Endodermal cell (in vitro differentiated cells): ENCODE measurements around the gene TBC1D9B. TPM values are rescaled to one million over a fixed set of nuclear protein-coding genes. Genes with fewer than 3 reads are reported as not detected.

Source experiments
- DNase-seq: peaks from one replicate; pipeline ENCODE4 v3.0.0-alpha.2; 2017
- H3K27ac ChIP-seq: 2 replicates; pipeline ENCODE4 v1.5.1; 2013; ENCODE audit warnings: mild to moderate bottlenecking, low read depth, low read length, moderate library complexity
- H3K27me3 ChIP-seq: 2 replicates; pipeline ENCODE4 v1.6.1; 2013; ENCODE audit warnings: mild to moderate bottlenecking, low read length, moderate library complexity; ENCODE audit not compliant: insufficient read depth, control insufficient read depth, poor library complexity, severe bottlenecking
- H3K36me3 ChIP-seq: 2 replicates; pipeline ENCODE4 v1.7.0; 2013; ENCODE audit warnings: mild to moderate bottlenecking, low read length, moderate library complexity; ENCODE audit not compliant: control insufficient read depth, insufficient read depth
- H3K4me1 ChIP-seq: one replicate; pipeline ENCODE4 v1.7.0; 2013; ENCODE audit warnings: low read length; ENCODE audit not compliant: control insufficient read depth, insufficient read depth
- H3K4me3 ChIP-seq: 2 replicates; pipeline ENCODE4 v1.5.1; 2013; ENCODE audit warnings: mild to moderate bottlenecking, low read length, moderate library complexity
- H3K9ac ChIP-seq: 2 replicates; pipeline ENCODE4 v1.6.1; 2013; ENCODE audit warnings: mild to moderate bottlenecking, low read length, moderate library complexity; ENCODE audit not compliant: poor library complexity, severe bottlenecking; ENCODE audit errors: extremely low read depth
- H3K9me3 ChIP-seq: 2 replicates; pipeline ENCODE4 v1.6.1; 2013; ENCODE audit warnings: mild to moderate bottlenecking, low read length, moderate library complexity; ENCODE audit not compliant: control insufficient read depth
- H3K27ac Mint-ChIP-seq: 2 replicates; pipeline ENCODE4 v1.8.0; 2020; ENCODE audit warnings: mixed read lengths
- H3K27me3 Mint-ChIP-seq: 2 replicates; pipeline ENCODE4 v1.8.0; 2021; ENCODE audit warnings: mild to moderate bottlenecking, mixed read lengths; ENCODE audit not compliant: insufficient read depth
- H3K36me3 Mint-ChIP-seq: 2 replicates; pipeline ENCODE4 v1.8.0; 2020; ENCODE audit warnings: low read depth, mixed read lengths
- H3K4me1 Mint-ChIP-seq: 2 replicates; pipeline ENCODE4 v1.8.0; 2020; ENCODE audit warnings: mixed read lengths
- H3K4me3 Mint-ChIP-seq: 2 replicates; pipeline ENCODE4 v1.8.0; 2020; ENCODE audit warnings: mild to moderate bottlenecking, moderate library complexity, mixed read lengths
- H3K9me3 Mint-ChIP-seq: 2 replicates; pipeline ENCODE4 v1.8.0; 2020; ENCODE audit warnings: mild to moderate bottlenecking, mixed read lengths
- WGBS, 2 experiments: methylation state at CpG; one replicate each; pipeline versions ENCODE4 v1.1.5 to v1.1.7; 2013; ENCODE audit warnings: missing lambda C conversion rate in 2 of 2, mixed read lengths in 1 of 2; ENCODE audit not compliant: insufficient coverage in 1 of 2, insufficient read length in 1 of 2; 5-methylcytosine and 5-hydroxymethylcytosine counted together
- total RNA-seq, 2 donors: library from RNA; stranded (reverse); fragmentation: NEBNext Ultra II Directional in 1 of 2; extraction: Animal tissue kit (Norgen Biotek cat#: 25700) in 1 of 2; gene quantifications; 2 replicates in 1 of 2; 3 replicates in 1 of 2; pipeline ENCODE4 v1.2.1, GENCODE V29; 2021
- TF ChIP-seq, protein P1 (sequence below): fragments of 200-600 bp; sonication (generic); conservative IDR thresholded peaks from 2 replicates; pipeline ENCODE4 v1.5.0; 2021; ENCODE audit warnings: antibody characterized with exemption, mild to moderate bottlenecking

Gene TBC1D9B
- total RNA-seq, 2 donors from 2014 or later: 118 to 127 TPM

DNA sequence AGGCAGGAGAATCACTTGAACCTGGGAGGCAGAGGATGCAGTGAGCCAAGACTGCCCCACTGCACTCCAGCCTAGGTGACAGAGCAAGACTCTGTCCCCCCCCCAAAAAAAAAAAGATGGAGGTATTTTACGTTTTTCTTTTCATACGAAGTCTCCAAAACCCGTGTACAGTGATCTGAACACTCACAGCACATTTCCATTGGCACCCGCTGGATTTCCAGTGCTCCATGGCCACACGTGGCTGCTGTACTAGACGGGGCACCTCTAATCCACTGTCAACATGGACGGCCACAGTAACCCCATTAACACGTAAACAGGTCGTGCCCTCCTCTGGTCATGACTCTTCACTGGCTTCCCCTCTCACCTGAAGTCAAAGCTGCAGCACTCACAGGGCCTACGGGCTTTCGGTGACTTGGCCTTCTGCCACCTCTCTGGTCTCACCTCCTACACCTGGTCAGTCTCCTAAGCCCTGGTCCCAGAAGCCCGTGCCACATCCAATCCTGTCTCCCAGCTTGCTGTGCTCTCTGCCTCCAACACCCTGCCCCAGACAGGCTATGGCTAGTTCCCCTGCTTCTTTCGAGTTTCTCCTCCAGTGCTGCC lies 22.1 kb downstream of the TBC1D9B start:
- Histone ChIP-seq H3K27me3 (no peaks in the 10 kb centered on the region), H3K4me1 (no peaks in the 10 kb centered on the region), H3K4me3 (no peak overlapping the region), H3K27ac (no peak overlapping the region), H3K36me3 (peaks cover 79% of the 10 kb centered on the region), H3K9me3 (peaks cover 36% of the 10 kb centered on the region), H3K9ac (no peak overlapping the region)
- TF ChIP-seq, protein P1, sequence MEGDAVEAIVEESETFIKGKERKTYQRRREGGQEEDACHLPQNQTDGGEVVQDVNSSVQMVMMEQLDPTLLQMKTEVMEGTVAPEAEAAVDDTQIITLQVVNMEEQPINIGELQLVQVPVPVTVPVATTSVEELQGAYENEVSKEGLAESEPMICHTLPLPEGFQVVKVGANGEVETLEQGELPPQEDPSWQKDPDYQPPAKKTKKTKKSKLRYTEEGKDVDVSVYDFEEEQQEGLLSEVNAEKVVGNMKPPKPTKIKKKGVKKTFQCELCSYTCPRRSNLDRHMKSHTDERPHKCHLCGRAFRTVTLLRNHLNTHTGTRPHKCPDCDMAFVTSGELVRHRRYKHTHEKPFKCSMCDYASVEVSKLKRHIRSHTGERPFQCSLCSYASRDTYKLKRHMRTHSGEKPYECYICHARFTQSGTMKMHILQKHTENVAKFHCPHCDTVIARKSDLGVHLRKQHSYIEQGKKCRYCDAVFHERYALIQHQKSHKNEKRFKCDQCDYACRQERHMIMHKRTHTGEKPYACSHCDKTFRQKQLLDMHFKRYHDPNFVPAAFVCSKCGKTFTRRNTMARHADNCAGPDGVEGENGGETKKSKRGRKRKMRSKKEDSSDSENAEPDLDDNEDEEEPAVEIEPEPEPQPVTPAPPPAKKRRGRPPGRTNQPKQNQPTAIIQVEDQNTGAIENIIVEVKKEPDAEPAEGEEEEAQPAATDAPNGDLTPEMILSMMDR: no peak
- no peaks in the 10 kb centered on the region for H3K27me3 Mint-ChIP-seq
- 94 to 97% methylated on average over 12 to 13 of the region's 13 CpGs for WGBS, 2 experiments
- H3K27ac Mint-ChIP-seq: no peak overlapping the region
- peaks cover 35% of the 10 kb centered on the region for H3K9me3 Mint-ChIP-seq
- DNase-seq: no peak
- H3K4me3 Mint-ChIP-seq: no peak overlapping the region
- no peaks in the 10 kb centered on the region for H3K4me1 Mint-ChIP-seq
- H3K36me3 Mint-ChIP-seq: peaks cover 87% of the 10 kb centered on the region

DNA sequence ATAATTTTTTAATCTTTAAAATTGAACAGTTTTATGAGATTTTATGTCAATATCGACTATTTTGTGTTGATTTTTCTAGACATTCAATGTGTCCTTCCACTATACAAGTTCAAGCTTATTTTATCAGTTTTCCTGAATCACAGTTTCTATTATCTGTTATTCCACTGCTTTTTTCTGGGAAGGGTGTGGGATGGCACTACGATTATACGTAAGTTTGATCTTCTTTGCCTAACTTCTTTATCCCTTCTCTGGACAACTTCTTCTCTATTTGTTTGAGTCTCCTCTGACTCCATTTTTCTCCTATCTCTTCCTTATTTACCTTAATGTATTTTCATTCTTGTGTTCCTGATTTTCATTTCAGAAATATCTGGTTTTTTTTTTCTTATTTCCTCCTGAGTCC lies 24.5 kb downstream of the TBC1D9B start:
- H3K4me3 ChIP-seq: peak overlapping the region; percentile 44
- TF ChIP-seq, protein P1: no peak
- H3K27me3 ChIP-seq: no peaks in the 10 kb centered on the region
- peaks cover 35% of the 10 kb centered on the region for H3K9me3 Mint-ChIP-seq
- H3K4me3 Mint-ChIP-seq: no peak overlapping the region
- H3K9ac ChIP-seq: no peak overlapping the region
- no peaks in the 10 kb centered on the region for H3K27me3 Mint-ChIP-seq
- DNase-seq: no peak
- no peaks in the 10 kb centered on the region for H3K4me1 Mint-ChIP-seq
- no peaks in the 10 kb centered on the region for H3K4me1 ChIP-seq
- no peak overlapping the region for H3K27ac ChIP-seq
- no peak overlapping the region for H3K27ac Mint-ChIP-seq
- H3K36me3 Mint-ChIP-seq: peaks cover 72% of the 10 kb centered on the region
- H3K9me3 ChIP-seq: peaks cover 36% of the 10 kb centered on the region
- WGBS, 2 experiments: 99 to 100% methylated on average over 3 of the region's 3 CpGs
- peaks cover 62% of the 10 kb centered on the region for H3K36me3 ChIP-seq

DNA sequence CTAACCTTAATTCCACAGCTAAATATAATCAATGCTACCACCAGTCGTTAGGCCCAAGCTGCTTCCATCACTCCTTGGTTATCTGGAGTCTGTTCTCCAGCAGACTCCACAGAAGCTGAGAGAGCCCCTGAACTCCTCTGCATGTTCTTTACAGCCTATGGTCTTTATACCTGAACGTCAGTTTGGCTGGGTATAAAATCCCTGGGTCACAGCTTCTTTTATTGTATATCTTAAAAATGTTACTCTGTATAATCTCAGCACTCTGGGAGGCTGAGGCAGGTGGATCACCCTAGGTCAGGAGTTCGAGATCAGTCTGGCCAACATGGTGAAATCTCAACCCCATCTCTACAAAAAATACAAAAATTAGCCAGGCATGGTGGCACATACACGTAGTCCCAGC lies 25.4 kb downstream of the TBC1D9B start:
- peaks cover 35% of the 10 kb centered on the region for H3K9me3 Mint-ChIP-seq
- Histone ChIP-seq H3K27me3 (no peaks in the 10 kb centered on the region), H3K27ac (no peak overlapping the region), H3K9me3 (peaks cover 36% of the 10 kb centered on the region), H3K4me3 (peak overlapping the region; percentile 44), H3K36me3 (peaks cover 62% of the 10 kb centered on the region), H3K4me1 (no peaks in the 10 kb centered on the region), H3K9ac (no peak overlapping the region)
- H3K36me3 Mint-ChIP-seq: peaks cover 70% of the 10 kb centered on the region
- TF ChIP-seq, protein P1: no peak
- WGBS, 2 experiments: 86 to 100% methylated on average over 2 to 4 of the region's 4 CpGs
- no peak overlapping the region for H3K4me3 Mint-ChIP-seq
- H3K27ac Mint-ChIP-seq: no peak overlapping the region
- H3K4me1 Mint-ChIP-seq: no peaks in the 10 kb centered on the region
- H3K27me3 Mint-ChIP-seq: no peaks in the 10 kb centered on the region
- no peak for DNase-seq
